Testis (tissue), 2 donors: Measurements from ENCODE around the gene TRAF2.

Source experiments
- CTCF ChIP-seq, 3 experiments: fragments of 450-650 bp in 2 of 3; fragments of 200-600 bp in 1 of 3; sonication (generic) in 1 of 3; IDR thresholded peaks; one replicate each; pipeline ENCODE4 v1.5.1; 2016 to 2019; ENCODE audit warnings: antibody characterized with exemption in 3 of 3, mild to moderate bottlenecking in 2 of 3, moderate library complexity in 1 of 3
- POLR2A ChIP-seq: fragments of 450-650 bp; IDR thresholded peaks from one replicate; pipeline ENCODE4 v1.6.1; 2017; ENCODE audit warnings: antibody characterized with exemption, mild to moderate bottlenecking, moderate library complexity

- TF ChIP-seq CTCF (IDR thresholded peaks at IDR 0.05) (no peak), POLR2A (no peak)
Measured at GRCh38 chr9:136944212-136944518, 57.8 kb downstream of the TRAF2 start.
